ENCODE measurements around the gene ZNF800.

ZNF800 gene

DNA sequence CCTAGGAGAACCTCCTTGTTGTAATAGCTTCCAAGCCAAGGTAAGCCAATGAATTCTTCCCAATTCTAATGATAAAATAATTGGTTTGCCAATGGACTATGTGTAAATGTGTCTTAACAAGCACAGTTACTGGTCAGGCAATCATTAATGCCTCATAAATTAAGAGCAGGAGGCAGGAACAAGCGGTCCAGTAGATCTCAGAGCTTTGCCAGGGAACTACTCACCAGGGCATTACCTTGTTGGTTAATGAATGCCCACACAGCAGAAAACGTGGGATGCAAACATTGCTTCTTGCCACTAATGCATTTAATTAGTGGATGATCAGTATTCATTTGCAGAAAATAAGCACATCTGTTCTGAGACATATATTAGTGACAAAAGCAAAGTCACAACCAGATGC is 26.7 kb upstream of the ZNF800 start:
- TF ChIP-seq CTCF (conservative IDR thresholded peaks at IDR 0.05; ENCODE audit: control insufficient read depth, insufficient read depth, low read depth, low read length) = no peak
- DNase-seq (ENCODE audit: low read depth) = no peak
- H3K4me3 ChIP-seq (ENCODE audit: control insufficient read depth, low read depth, low read length) = no peak overlapping the region

DNA sequence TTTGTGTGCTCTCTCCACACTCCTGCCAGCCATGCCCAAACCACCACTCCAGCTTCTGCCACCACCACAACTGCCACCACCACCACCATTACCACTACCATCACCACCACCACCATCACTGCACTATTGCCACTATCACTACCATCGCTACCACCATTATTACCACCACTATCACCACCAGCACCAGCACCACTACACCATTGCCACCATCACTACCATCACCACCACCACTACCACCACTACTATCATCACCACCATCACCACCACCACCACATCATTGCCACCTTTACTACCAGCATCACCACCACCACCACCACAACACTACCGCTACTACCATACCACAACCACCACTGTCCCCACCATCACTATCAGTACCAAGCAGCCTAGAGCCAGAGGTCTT is 26.0 kb upstream of the ZNF800 start:
- no peak for DNase-seq (ENCODE audit: low read depth)
- no peak for TF ChIP-seq CTCF (conservative IDR thresholded peaks at IDR 0.05; ENCODE audit: control insufficient read depth, insufficient read depth, low read depth, low read length)
- no peak overlapping the region for H3K4me3 ChIP-seq (ENCODE audit: control insufficient read depth, low read depth, low read length)

GRCh38 chr7:127417346-127417745 is 24.8 kb upstream of the ZNF800 start:
- TF ChIP-seq CTCF (conservative IDR thresholded peaks at IDR 0.05; ENCODE audit: control insufficient read depth, insufficient read depth, low read depth, low read length) = no peak
- no peak for DNase-seq (ENCODE audit: low read depth)
- H3K4me3 ChIP-seq (ENCODE audit: control insufficient read depth, low read depth, low read length) = no peak overlapping the region

DNA sequence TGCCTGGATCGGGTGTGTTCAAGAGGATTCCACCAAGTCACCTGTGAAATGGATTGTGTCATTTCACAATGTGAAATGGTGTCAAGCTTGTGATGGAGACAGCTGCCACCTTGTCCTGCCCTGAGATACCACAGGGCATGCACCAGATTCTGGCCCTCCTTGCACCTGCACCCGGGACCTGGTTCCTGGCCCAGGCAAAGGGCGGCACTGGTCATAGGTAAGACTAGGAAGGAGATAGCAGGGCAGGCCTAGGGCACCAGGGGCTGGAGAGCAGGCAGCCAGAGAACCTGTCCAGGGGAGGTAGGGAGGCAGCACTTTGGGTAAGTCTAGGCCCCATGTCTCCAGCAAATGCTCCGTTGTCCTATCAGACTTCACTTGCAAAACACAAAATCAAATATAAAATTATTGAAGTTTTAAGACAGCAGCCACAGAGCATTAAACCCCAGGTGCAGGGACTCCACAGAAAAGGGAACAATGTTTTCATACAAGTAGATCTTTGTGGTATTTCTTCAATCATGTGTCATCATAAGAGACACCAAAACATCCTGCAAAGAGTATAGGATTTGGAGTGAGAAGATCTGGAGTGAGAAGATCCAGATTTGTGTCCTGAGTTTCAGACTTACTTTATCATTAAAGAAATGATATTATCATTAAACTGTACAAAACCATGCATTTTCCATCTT is 22.7 kb upstream of the ZNF800 start:
- H3K4me3 ChIP-seq (ENCODE audit: control insufficient read depth, low read depth, low read length) = no peak overlapping the region
- no peak for DNase-seq (ENCODE audit: low read depth)
- TF ChIP-seq CTCF (conservative IDR thresholded peaks at IDR 0.05; ENCODE audit: control insufficient read depth, insufficient read depth, low read depth, low read length) = no peak

DNA sequence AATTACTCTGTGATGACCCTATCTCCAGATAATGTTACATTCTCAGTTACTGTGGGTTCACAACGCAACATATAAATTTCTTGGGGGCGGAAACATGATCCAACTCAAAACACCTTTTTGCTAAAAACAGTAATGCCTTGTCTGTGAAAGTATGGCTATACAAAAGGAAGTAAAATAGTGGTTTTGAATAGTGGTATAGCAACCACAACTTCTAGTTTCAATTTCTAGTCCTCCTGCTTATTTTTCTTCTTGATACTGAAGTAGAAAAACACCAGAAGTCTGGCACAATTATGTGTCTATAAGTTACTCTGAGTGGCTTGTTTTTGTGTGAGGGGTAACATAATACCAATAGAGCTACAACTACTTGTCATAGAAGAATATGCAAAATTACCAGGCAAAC is 21.5 kb upstream of the ZNF800 start:
- no peak for DNase-seq (ENCODE audit: low read depth)
- H3K4me3 ChIP-seq (ENCODE audit: control insufficient read depth, low read depth, low read length) = no peak overlapping the region
- no peak for TF ChIP-seq CTCF (conservative IDR thresholded peaks at IDR 0.05; ENCODE audit: control insufficient read depth, insufficient read depth, low read depth, low read length)

- H3K4me3 ChIP-seq (ENCODE audit: control insufficient read depth, low read depth, low read length) = no peak overlapping the region
- no peak for TF ChIP-seq CTCF (conservative IDR thresholded peaks at IDR 0.05; ENCODE audit: control insufficient read depth, insufficient read depth, low read depth, low read length)
- DNase-seq (ENCODE audit: low read depth) = no peak
Measured at GRCh38 chr7:127413326-127413725, 20.8 kb upstream of the ZNF800 start.

DNA sequence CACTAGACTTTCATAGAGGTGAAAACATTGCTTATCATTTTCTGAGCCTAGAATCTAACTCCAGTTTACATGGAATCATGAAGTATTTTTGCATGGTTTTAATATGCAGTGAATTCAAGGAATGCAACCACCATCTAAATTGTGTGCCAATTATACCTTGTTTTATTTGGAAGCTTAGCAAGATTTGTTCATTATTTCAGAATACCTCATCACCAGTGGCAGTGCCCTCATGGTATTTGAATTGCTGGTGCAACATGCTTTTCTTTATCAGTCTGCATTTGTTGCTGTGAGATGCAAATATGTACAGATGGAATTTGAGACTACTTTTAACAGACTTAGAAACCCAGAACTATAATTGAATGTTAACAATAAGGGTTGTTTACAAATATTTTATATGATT is 18.7 kb upstream of the ZNF800 start:
- no peak for DNase-seq (ENCODE audit: low read depth)
- TF ChIP-seq CTCF (conservative IDR thresholded peaks at IDR 0.05; ENCODE audit: control insufficient read depth, insufficient read depth, low read depth, low read length) = no peak
- no peak overlapping the region for H3K4me3 ChIP-seq (ENCODE audit: control insufficient read depth, low read depth, low read length)

Measured in fibroblast of mammary gland (primary cell).